ENCODE data around the gene USP7. TPM values are rescaled to one million over a fixed set of nuclear protein-coding genes. Genes with fewer than 3 reads are reported as not detected.

The USP7 gene
- total RNA-seq, 2 donors from 2014 or later: 60.2 to 84.9 TPM

DNA sequence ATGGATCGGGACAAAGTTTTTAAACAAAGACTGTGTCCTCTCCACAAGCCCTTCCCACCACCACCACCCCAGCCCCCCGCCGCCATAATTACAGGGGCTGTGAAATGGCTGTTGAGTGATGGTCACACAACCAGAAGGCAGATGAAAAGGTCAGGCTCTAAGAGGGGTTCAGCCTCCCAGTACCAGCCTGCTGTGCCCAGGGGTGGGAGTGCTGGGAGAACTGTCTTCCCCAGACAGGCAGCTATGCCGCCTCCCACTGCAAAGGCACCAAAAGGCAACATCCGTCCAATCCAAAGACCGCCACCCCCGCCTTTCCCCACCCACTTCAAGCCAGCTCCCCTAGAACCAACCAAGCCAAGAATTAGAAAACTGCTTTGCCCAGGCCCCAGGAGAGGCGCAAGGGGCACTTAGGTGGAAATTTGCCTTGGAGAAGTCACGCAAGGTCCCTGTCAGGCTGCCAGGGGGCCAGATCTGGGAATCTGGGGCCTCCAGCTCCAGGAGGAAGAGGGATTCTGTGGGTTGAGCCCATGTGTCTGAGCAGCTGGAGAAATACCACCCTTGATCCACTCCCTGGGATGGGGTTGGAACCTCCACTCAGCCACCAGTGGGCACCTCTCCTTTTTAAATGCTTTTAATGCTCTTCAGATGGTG, 109.3 kb downstream of the USP7 start:
- H3K4me3 ChIP-seq: no peak overlapping the region
- intact Hi-C loops (cut with DNase I): no loop called here
- H3K36me3 ChIP-seq: no peaks in the 10 kb centered on the region
- H3K27ac ChIP-seq: no peak overlapping the region
- H3K4me1 ChIP-seq (replicated peaks): no peaks in the 10 kb centered on the region
- no peak for DNase-seq (ENCODE audit: low spot score)
- H3K27me3 ChIP-seq (replicated peaks; ENCODE audit: insufficient read depth): no peaks in the 10 kb centered on the region
- H3K9me3 ChIP-seq: no peaks in the 10 kb centered on the region
- WGBS: 83% methylated on average over 9 of the region's 9 CpGs
- no peak for TF ChIP-seq POLR2A (IDR thresholded peaks at IDR 0.05)
- TF ChIP-seq, protein P1, sequence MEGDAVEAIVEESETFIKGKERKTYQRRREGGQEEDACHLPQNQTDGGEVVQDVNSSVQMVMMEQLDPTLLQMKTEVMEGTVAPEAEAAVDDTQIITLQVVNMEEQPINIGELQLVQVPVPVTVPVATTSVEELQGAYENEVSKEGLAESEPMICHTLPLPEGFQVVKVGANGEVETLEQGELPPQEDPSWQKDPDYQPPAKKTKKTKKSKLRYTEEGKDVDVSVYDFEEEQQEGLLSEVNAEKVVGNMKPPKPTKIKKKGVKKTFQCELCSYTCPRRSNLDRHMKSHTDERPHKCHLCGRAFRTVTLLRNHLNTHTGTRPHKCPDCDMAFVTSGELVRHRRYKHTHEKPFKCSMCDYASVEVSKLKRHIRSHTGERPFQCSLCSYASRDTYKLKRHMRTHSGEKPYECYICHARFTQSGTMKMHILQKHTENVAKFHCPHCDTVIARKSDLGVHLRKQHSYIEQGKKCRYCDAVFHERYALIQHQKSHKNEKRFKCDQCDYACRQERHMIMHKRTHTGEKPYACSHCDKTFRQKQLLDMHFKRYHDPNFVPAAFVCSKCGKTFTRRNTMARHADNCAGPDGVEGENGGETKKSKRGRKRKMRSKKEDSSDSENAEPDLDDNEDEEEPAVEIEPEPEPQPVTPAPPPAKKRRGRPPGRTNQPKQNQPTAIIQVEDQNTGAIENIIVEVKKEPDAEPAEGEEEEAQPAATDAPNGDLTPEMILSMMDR (IDR thresholded peaks at IDR 0.05): no peak
- TF ChIP-seq POLR2AphosphoS5 (IDR thresholded peaks at IDR 0.05): no peak

DNA sequence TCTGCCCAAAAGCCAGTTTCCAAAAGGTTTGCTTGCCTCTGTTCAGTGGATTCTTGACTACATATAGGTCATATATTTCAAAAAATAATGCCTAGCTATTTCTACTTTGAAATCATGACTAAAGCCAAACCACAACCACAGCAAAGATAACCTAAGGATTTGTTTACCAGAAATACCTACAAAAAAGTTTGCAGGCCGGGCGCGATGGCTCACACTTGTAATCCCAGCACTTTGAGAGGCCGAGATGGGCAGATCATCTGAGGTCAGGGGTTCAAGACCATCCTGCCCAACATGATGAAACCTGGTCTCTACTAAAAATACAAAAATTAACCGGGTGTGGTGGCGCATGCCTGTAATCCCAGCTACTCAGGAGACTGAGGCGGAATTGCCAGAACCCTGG, 110.1 kb downstream of the USP7 start:
- intact Hi-C loops (cut with DNase I): no loop called here
- H3K4me1 ChIP-seq (replicated peaks): no peaks in the 10 kb centered on the region
- H3K9me3 ChIP-seq: no peaks in the 10 kb centered on the region
- no peak for DNase-seq (ENCODE audit: low spot score)
- H3K36me3 ChIP-seq: no peaks in the 10 kb centered on the region
- no peak overlapping the region for H3K27ac ChIP-seq
- no peak for TF ChIP-seq POLR2A (IDR thresholded peaks at IDR 0.05)
- TF ChIP-seq, protein P1 (IDR thresholded peaks at IDR 0.05): no peak
- TF ChIP-seq POLR2AphosphoS5 (IDR thresholded peaks at IDR 0.05): no peak
- 91% methylated on average over 7 of the region's 7 CpGs for WGBS
- H3K27me3 ChIP-seq (replicated peaks; ENCODE audit: insufficient read depth): no peaks in the 10 kb centered on the region
- no peak overlapping the region for H3K4me3 ChIP-seq

DNA sequence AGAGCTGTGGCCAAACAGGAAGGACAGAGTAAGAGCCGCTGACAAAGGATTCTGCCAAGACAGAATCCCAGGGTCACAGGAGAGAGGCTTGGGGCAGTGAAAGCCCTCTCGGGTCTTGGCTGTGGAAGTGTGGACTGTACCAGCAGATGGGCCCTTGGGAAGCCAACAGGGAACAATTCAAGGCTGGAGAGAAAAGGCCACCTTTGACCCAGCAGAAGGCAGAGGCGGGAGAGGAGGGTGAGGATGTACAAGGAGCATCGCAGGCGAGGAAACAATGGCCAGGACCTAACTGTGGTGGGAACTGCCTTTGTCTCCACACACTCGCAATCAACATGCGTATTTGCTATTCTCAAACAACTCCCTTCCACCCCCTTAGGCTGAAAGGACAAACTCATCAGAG, 110.6 kb downstream of the USP7 start:
- Histone ChIP-seq H3K36me3 (no peaks in the 10 kb centered on the region), H3K4me3 (no peak overlapping the region), H3K27ac (no peak overlapping the region), H3K27me3 (replicated peaks; ENCODE audit: insufficient read depth) (no peaks in the 10 kb centered on the region), H3K9me3 (no peaks in the 10 kb centered on the region), H3K4me1 (replicated peaks) (no peaks in the 10 kb centered on the region)
- 87% methylated on average over 7 of the region's 7 CpGs for WGBS
- no peak for DNase-seq (ENCODE audit: low spot score)
- intact Hi-C loops (cut with DNase I): no loop called here
- no peak for TF ChIP-seq POLR2A (IDR thresholded peaks at IDR 0.05)
- TF ChIP-seq POLR2AphosphoS5 (IDR thresholded peaks at IDR 0.05): no peak
- TF ChIP-seq, protein P1 (IDR thresholded peaks at IDR 0.05): no peak

GRCh38 chr16:8852534-8852933, 111.2 kb downstream of the USP7 start:
- Histone ChIP-seq H3K27ac (no peak overlapping the region), H3K4me1 (replicated peaks) (no peaks in the 10 kb centered on the region), H3K9me3 (no peaks in the 10 kb centered on the region), H3K36me3 (no peaks in the 10 kb centered on the region), H3K27me3 (replicated peaks; ENCODE audit: insufficient read depth) (no peaks in the 10 kb centered on the region), H3K4me3 (no peak overlapping the region)
- 69% methylated on average over 8 of the region's 8 CpGs for WGBS
- no peak for TF ChIP-seq POLR2AphosphoS5 (IDR thresholded peaks at IDR 0.05)
- no peak for TF ChIP-seq POLR2A (IDR thresholded peaks at IDR 0.05)
- TF ChIP-seq, protein P1 (IDR thresholded peaks at IDR 0.05): no peak
- no peak for DNase-seq (ENCODE audit: low spot score)
- intact Hi-C loops (cut with DNase I): no loop called here

DNA sequence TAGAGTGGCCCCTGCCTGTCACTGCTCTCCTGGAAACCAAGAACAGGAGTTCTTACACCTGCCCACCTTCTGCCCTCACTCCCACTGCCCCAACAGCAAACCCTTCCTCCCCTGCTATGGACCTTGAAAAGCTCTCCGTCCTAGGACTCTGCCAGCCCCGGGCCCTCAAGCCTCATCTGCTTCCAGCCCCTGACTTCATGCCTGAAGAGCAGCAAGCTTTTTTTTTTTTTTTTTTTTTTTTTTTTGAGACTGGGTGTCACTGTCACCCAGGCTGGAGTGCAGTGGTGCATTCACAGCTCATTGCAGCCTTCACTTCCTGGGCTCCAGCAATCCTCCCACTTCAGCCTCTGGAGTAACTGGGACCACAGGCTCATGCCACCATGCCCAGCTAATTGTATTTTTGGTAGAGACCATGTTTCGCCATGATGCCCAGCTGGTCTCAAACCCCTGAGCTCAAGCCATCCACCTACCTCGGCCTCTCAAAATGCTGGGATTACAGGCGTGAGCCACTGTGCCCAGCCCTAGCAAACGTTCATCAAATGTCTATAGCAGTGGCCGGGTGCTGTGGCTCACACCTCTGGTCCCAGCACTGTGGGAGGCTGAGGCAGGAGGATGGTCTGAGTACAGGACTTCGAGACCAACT, 111.8 kb downstream of the USP7 start:
- intact Hi-C loops (cut with DNase I): no loop called here
- Histone ChIP-seq H3K4me3 (no peak overlapping the region), H3K27me3 (replicated peaks; ENCODE audit: insufficient read depth) (no peaks in the 10 kb centered on the region), H3K9me3 (no peaks in the 10 kb centered on the region), H3K36me3 (no peaks in the 10 kb centered on the region), H3K4me1 (replicated peaks) (no peaks in the 10 kb centered on the region), H3K27ac (no peak overlapping the region)
- WGBS: 93% methylated on average over 8 of the region's 8 CpGs
- no peak for TF ChIP-seq POLR2A (IDR thresholded peaks at IDR 0.05)
- no peak for TF ChIP-seq POLR2AphosphoS5 (IDR thresholded peaks at IDR 0.05)
- no peak for DNase-seq (ENCODE audit: low spot score)

All from prostate gland (tissue), 2 donors.